ENCODE data around the gene C22orf39.
A peak's percentile ranks its signal among the peaks of the same experiment; 100 is the strongest.

C22orf39 gene

DNA sequence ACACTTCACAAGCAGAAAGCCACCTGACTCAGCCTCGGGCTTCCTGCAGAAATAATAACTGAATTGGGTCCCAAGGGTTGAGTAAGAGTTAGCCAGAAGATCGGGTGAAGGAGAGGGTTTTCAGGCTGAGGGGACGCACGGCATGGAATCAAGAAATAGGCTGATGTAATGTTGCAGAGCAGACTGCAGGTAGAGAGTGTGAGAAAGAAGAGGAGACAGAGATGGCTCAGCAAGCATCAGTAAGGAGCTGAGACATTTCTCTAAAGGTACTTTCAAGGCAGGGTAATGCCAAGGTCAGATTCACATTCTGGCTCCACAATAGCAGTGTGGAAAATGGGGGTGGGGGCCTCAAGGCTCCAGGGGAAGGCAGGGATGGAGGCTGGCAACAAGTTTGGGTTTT is 34.6 kb downstream of the C22orf39 start:
- TF ChIP-seq POLR2AphosphoS5 (IDR thresholded peaks at IDR 0.05; ENCODE audit: low read depth, low read length) = 0 out of 2 replicates have a peak, but pooled peaks have one; percentile 49
- no peak for TF ChIP-seq POLR2A (IDR thresholded peaks at IDR 0.05; ENCODE audit: low read depth, low read length)
- no peak for DNase-seq (ENCODE audit: insufficient read length)
- no peak for FAIRE-seq

DNA sequence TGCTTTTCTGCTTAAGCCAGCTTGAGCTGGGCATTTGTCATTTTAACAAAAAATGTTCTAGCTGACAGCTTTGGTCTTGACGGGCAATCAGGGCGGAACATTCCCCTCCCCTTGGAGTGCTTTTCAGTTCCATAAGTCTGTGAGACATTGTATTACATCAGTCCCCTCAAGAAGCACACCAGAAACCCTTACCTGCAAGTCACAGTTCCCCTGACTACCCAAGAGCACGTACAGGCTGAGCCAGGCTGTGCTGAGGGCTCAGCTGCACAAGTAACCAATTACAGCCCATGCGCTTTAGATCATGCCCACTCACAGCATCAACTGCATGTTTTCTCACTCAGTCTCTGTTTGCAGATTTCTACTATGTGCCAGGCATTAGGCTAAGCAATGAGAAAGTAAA is 35.0 kb downstream of the C22orf39 start:
- DNase-seq (ENCODE audit: insufficient read length) (no peak), FAIRE-seq (no peak)
- TF ChIP-seq TAF1 (IDR thresholded peaks at IDR 0.05; ENCODE audit: borderline replicate concordance, low read depth, low read length) = no peak
- no peak for TF ChIP-seq POLR2A (IDR thresholded peaks at IDR 0.05; ENCODE audit: low read depth, low read length)
- no peak for TF ChIP-seq POLR2AphosphoS5 (IDR thresholded peaks at IDR 0.05; ENCODE audit: low read depth, low read length)

DNA sequence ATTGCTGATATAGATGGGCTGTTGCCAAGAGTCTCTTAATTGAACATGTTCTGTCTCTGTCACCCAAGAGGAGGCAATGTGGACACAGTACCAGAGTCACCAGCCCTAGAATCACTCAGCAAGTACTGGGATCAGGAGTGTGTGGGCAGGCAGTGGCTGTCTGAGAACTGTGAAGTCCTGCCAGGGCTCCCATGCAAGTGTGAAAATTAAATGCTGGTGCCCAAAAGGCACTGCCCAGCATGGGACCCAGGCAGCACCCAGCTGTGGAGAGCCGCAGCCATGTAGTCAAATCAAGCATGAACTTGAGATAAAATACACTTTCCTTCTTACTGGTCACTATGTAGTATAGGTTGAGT is 35.8 kb downstream of the C22orf39 start:
- DNase-seq (ENCODE audit: insufficient read length) (no peak), FAIRE-seq (no peak)
- TF ChIP-seq POLR2AphosphoS5 (IDR thresholded peaks at IDR 0.05; ENCODE audit: low read depth, low read length) (no peak), TAF1 (IDR thresholded peaks at IDR 0.05; ENCODE audit: borderline replicate concordance, low read depth, low read length) (no peak), POLR2A (IDR thresholded peaks at IDR 0.05; ENCODE audit: low read depth, low read length) (no peak)

DNA sequence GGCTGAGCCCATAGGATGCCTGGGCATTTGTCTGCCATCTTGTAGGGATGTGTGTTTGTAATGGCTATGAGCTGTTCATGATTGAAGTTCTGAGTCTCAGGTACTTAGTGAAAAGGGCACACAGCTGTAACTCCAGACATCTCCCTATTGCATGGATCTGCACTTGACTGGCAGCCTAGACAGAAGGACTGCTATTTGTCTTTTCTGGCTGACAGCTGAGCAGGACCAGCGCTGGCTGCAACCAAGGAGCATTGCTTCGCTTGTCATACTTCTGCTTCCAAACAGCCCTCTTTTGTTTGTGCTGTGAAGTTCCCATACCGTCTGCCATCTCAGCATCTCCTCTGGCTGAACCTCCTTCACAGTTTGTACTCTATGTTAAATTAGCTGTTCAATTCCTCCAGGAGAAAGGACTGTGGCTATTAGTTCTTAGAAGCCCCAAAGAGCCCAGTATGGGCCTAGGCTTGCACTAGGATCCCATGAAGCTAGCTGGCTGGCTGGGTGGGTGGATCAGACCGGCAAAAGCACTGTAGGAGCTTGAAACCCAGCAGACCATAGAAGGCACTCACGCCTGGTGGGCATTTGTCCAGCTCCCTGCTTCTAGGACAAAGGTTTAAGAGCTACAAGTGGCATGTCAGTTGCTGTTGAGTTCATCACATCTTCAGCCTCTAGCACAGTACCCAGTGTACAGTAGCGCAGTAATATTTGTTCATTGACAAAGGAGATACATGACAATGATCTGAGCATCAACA is 36.4 kb downstream of the C22orf39 start:
- FAIRE-seq = no peak

DNA sequence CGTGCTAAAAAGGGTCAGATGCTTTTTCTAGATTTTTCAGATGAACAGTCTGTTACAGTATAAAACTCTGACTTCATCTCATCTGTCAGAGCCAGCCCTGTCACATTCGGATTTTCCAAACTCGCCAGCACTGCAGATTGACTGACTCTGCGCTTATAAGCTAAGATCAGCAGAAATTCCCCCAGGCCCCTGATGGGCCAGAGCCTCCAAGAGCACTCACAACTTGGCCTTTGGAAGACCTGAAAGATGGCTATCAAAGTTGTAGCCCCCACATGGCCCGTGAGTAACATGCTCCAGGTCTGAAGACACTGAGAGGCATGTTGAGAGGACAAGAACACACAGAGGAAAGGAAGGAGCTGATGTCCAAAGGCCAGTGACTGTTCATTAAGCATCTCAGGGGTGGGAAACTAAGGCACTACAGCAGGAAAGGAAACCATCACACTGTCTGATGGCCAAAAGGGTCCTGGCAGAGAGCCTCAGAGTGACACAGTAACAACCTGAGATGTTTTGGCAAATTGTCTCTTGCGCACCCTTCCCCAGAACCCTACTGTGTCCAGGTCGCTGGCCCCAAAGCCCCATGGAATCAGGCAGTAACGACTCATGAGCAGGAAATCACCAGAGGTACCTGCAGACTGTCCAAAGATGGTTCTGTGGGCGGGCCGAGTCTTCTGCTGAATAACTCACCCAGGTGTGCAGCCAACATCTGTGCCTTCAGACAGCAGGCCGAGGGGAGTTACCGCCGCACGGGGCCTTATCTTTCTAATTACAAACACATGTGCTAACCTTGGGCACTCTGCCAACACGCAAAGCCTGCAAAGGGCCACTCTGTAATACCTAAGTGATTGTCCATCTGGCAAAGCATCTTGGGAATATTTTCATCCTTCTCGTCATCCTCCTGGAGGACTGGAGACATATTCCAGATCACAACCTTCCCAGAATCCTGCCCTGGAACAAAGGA is 39.6 kb downstream of the C22orf39 start:
- DNase-seq (ENCODE audit: insufficient read length) = no peak
- no peak for TF ChIP-seq POLR2A (IDR thresholded peaks at IDR 0.05; ENCODE audit: low read depth, low read length)
- TF ChIP-seq POLR2AphosphoS5 (IDR thresholded peaks at IDR 0.05; ENCODE audit: low read depth, low read length) = no peak
- no peak for TF ChIP-seq TAF1 (IDR thresholded peaks at IDR 0.05; ENCODE audit: borderline replicate concordance, low read depth, low read length)
- FAIRE-seq = no peak

More for the DNA sequence above, 36.4 kb downstream of the C22orf39 start:
- TF ChIP-seq POLR2A (IDR thresholded peaks at IDR 0.05; ENCODE audit: low read depth, low read length) (no peak), TAF1 (IDR thresholded peaks at IDR 0.05; ENCODE audit: borderline replicate concordance, low read depth, low read length) (no peak), POLR2AphosphoS5 (IDR thresholded peaks at IDR 0.05; ENCODE audit: low read depth, low read length) (no peak)
- DNase-seq (ENCODE audit: insufficient read length) = no peak

DNA sequence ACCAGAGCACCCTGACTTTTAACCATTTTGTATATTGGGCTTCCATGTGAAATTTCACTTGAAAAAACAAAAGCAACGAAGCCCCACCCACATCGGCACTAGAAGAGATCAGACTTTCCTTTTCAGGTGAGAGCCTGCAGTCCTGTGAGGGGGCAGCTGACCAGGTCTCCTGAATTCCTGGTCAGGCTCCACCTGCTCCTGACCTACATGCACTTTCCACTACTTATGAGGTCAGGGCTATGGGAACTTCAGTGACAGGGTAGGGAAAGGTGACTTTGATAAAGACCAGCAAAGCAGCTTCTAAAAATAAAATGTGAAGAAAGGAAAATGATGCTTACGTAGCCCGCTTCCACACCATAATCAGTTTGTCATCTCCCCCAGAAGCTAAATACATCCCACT is 40.7 kb downstream of the C22orf39 start:
- no peak for DNase-seq (ENCODE audit: insufficient read length)
- FAIRE-seq = no peak
- no peak for TF ChIP-seq TAF1 (IDR thresholded peaks at IDR 0.05; ENCODE audit: borderline replicate concordance, low read depth, low read length)
- TF ChIP-seq POLR2AphosphoS5 (IDR thresholded peaks at IDR 0.05; ENCODE audit: low read depth, low read length) = no peak
- TF ChIP-seq POLR2A (IDR thresholded peaks at IDR 0.05; ENCODE audit: low read depth, low read length) = no peak

DNA sequence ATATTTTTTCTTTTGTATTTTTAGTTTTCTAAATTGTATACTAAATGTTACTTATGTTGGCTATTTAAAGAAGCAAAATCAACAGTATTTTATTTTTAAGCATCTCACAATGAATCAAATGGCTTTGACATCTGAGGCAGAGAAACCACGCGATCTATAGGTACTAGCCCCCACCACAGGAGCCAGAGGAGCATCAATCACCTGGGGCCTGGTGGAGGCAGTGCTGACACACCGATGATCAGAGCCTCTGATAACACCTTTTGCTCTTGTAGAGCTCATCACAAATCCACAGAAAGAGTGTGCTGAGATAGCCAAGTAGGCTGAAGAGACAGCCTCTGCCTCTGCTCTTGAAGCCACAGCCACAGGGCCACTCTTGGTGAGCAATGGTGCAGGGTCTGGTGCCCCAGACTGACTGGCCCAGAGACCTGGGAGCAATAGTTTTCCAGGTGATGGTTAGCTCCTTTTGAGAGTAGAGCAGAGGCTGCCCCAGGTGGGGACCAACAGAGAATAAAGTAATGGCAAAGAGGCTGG is 41.2 kb downstream of the C22orf39 start:
- DNase-seq (ENCODE audit: insufficient read length) (no peak), FAIRE-seq (no peak)
- TF ChIP-seq TAF1 (IDR thresholded peaks at IDR 0.05; ENCODE audit: borderline replicate concordance, low read depth, low read length) (no peak), POLR2AphosphoS5 (IDR thresholded peaks at IDR 0.05; ENCODE audit: low read depth, low read length) (no peak), POLR2A (IDR thresholded peaks at IDR 0.05; ENCODE audit: low read depth, low read length) (no peak)

DNA sequence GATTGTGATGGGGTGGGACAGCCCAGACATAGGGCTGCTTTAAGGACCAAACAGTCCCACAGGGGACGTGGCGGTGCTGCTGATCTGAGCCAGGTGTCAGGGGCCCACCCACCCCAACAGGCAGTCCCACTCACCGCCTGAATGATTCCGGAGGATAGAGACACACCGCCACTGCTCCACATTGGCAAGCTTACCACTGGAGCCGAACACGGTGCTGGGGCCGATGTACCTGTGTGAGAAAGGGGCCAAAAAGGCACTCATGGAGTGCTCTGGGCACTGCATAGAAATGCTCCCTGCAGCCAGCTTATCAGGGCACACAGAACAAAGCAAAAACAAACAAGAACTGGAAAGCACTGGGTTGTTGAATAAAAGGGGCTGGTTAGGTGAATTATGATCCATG is 41.9 kb downstream of the C22orf39 start:
- FAIRE-seq = no peak
- TF ChIP-seq TAF1 (IDR thresholded peaks at IDR 0.05; ENCODE audit: borderline replicate concordance, low read depth, low read length) (no peak), POLR2AphosphoS5 (IDR thresholded peaks at IDR 0.05; ENCODE audit: low read depth, low read length) (no peak), POLR2A (IDR thresholded peaks at IDR 0.05; ENCODE audit: low read depth, low read length) (no peak)

DNA sequence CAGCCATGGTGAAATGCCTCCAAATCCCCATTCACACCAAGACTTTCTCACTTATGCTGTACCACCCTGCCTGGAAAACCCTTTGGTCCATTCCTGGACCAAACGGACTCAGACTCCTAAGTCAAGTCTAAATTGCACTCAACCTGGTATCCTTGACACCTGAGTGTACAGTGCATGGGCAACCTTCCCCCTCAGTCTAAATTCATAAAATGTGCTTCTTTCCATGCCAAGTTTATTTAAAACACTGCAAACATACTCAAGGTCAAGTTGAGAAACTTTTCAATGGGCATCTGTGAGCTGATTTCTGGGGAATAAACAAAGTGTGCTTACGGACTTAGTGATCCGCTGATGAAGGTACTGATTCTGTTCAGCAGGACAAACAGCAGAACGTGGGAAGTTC is 42.4 kb downstream of the C22orf39 start:
- DNase-seq (ENCODE audit: insufficient read length) (no peak), FAIRE-seq (no peak)
- TF ChIP-seq POLR2A (IDR thresholded peaks at IDR 0.05; ENCODE audit: low read depth, low read length) (no peak), POLR2AphosphoS5 (IDR thresholded peaks at IDR 0.05; ENCODE audit: low read depth, low read length) (no peak), TAF1 (IDR thresholded peaks at IDR 0.05; ENCODE audit: borderline replicate concordance, low read depth, low read length) (no peak)

More for the DNA sequence above, 41.9 kb downstream of the C22orf39 start:
- no peak for DNase-seq (ENCODE audit: insufficient read length)

DNA sequence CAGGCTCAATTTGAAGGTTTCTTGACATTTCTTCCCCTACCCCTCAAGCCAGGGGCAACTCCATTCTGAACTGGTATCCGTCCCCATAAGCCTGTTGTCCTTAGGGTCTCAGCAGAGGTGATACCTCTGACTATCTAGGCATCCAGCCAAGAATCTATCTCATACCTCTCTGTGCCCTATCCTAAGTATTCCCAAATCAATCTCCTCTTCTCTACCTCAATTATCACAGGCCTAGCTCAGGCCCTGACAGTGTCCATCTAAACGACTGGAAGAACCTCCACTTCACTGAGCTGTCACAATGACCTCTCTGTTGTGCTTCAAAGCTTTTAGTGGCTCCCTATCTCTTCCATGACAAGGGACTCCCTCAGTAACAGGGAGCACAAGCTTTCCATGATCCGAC is 42.8 kb downstream of the C22orf39 start:
- FAIRE-seq (no peak), DNase-seq (ENCODE audit: insufficient read length) (no peak)
- no peak for TF ChIP-seq TAF1 (IDR thresholded peaks at IDR 0.05; ENCODE audit: borderline replicate concordance, low read depth, low read length)
- TF ChIP-seq POLR2AphosphoS5 (IDR thresholded peaks at IDR 0.05; ENCODE audit: low read depth, low read length) = no peak
- no peak for TF ChIP-seq POLR2A (IDR thresholded peaks at IDR 0.05; ENCODE audit: low read depth, low read length)

DNA sequence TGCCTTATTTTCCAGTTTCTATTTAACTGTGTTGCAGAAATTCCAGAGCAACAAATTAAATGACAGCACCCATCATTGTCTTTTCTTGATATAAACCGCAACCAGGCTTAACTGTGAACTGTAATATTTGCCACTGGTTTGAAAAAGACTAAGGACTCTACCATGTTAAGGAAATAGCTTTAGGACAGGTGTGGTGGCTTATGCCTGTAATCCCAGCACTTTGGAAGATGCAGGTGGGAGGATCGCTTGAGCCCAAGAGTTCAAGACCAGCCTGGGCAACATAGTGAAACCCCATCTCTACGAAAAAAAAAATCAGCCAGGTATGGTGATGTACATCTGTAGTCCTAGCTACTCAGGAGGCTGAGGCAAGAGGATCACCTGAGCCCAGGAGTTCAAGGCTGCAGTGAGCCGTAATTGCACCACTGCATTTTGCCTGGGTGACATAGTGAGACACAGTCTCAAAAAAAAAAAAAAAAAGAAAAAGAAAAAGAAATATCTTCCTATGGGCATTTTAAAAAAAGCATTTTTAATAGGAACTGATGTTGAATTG is 44.8 kb downstream of the C22orf39 start:
- DNase-seq (ENCODE audit: insufficient read length) (no peak), FAIRE-seq (no peak)
- TF ChIP-seq POLR2AphosphoS5 (IDR thresholded peaks at IDR 0.05; ENCODE audit: low read depth, low read length) (no peak), TAF1 (IDR thresholded peaks at IDR 0.05; ENCODE audit: borderline replicate concordance, low read depth, low read length) (no peak), POLR2A (IDR thresholded peaks at IDR 0.05; ENCODE audit: low read depth, low read length) (no peak)

All from GM12892 (cell line).